ENCODE data around the gene LMO1.

The LMO1 gene

GRCh38 chr11:8276528-8276927, 12.8 kb upstream of the LMO1 start:
- in situ Hi-C loops (cut with MboI; ENCODE audit: low sequenced_read_pairs, unreplicated experiment) = no loop called here
- no peak for TF ChIP-seq CTCF (IDR thresholded peaks at IDR 0.05; ENCODE audit: borderline replicate concordance, control extremely low read depth, extremely low read depth, insufficient read depth, missing control alignments)
- DNase-seq (ENCODE audit: low spot score) = no peak

GRCh38 chr11:8273287-8273686, 9.6 kb upstream of the LMO1 start:
- DNase-seq (ENCODE audit: low spot score) = no peak
- in situ Hi-C loops (cut with MboI; ENCODE audit: low sequenced_read_pairs, unreplicated experiment) = no loop called here
- TF ChIP-seq CTCF (IDR thresholded peaks at IDR 0.05; ENCODE audit: borderline replicate concordance, control extremely low read depth, extremely low read depth, insufficient read depth, missing control alignments) = no peak

- TF ChIP-seq CTCF (IDR thresholded peaks at IDR 0.05; ENCODE audit: borderline replicate concordance, control extremely low read depth, extremely low read depth, insufficient read depth, missing control alignments) = no peak
- DNase-seq (ENCODE audit: low spot score) = no peak
- in situ Hi-C loops (cut with MboI; ENCODE audit: low sequenced_read_pairs, unreplicated experiment) = no loop called here
Observed at GRCh38 chr11:8271106-8271886, 7.6 kb upstream of the LMO1 start.

GRCh38 chr11:8269636-8270035, 6.0 kb upstream of the LMO1 start:
- DNase-seq (ENCODE audit: low spot score) = no peak
- no peak for TF ChIP-seq CTCF (IDR thresholded peaks at IDR 0.05; ENCODE audit: borderline replicate concordance, control extremely low read depth, extremely low read depth, insufficient read depth, missing control alignments)
- in situ Hi-C loops (cut with MboI; ENCODE audit: low sequenced_read_pairs, unreplicated experiment) = no loop called here

GRCh38 chr11:8268530-8269400, 5.1 kb upstream of the LMO1 start:
- TF ChIP-seq CTCF (IDR thresholded peaks at IDR 0.05; ENCODE audit: borderline replicate concordance, control extremely low read depth, extremely low read depth, insufficient read depth, missing control alignments) = no peak
- no peak for DNase-seq (ENCODE audit: low spot score)
- in situ Hi-C loops (cut with MboI; ENCODE audit: low sequenced_read_pairs, unreplicated experiment) = no loop called here

GRCh38 chr11:8267831-8268529, 4.3 kb upstream of the LMO1 start:
- TF ChIP-seq CTCF (IDR thresholded peaks at IDR 0.05; ENCODE audit: borderline replicate concordance, control extremely low read depth, extremely low read depth, insufficient read depth, missing control alignments) = no peak
- in situ Hi-C loops (cut with MboI; ENCODE audit: low sequenced_read_pairs, unreplicated experiment) = no loop called here
- DNase-seq (ENCODE audit: low spot score) = no peak
